A673 (cell line): ENCODE results near the gene CCL5.

ENCODE experiments used
- CTCF ChIP-seq: fragments of 300-800, 200-600 bp; sonication (generic); conservative IDR thresholded peaks from 2 replicates; pipeline ENCODE4 v1.5.1; 2017; ENCODE audit warnings: low read depth, mild to moderate bottlenecking, antibody characterized with exemption, low read length, moderate library complexity, mixed read lengths
- EZH2 ChIP-seq: fragments of 200-600 bp; sonication (generic); IDR thresholded peaks from 2 replicates; pipeline ENCODE4 v1.6.1; 2017; ENCODE audit warnings: borderline replicate concordance, low read depth, mild to moderate bottlenecking, mixed read lengths, antibody characterized with exemption, low read length; ENCODE audit not compliant: poor library complexity, severe bottlenecking

- no peak for TF ChIP-seq EZH2
- TF ChIP-seq CTCF = no peak
These were observed 37.9 kb downstream of the CCL5 start for GRCh38 chr17:35842239-35842638.
